ENCODE data around the gene CLK3. TPM values are rescaled to one million over a fixed set of nuclear protein-coding genes. Genes with fewer than 3 reads are reported as not detected.

CLK3 gene
- total and polyA plus RNA-seq, 2 of the 13 experiments (the other 11 are each of a cell fraction or from before 2014, with no cell fraction given) = 41.5 to 82.0 TPM

GRCh38 chr15:74615508-74616365 lies at the start of gene CLK3 (continued):
- TF ChIP-seq THAP9 (CRISPR knock-in tag; IDR thresholded peaks at IDR 0.05; ENCODE audit: borderline replicate concordance) = no peak
- TF ChIP-seq REL (CRISPR knock-in tag; conservative IDR thresholded peaks at IDR 0.05) = peak; percentile 84; the same call in 1 of the 2 replicates
- peak; percentile 5; the same call in 1 of the 2 replicates for TF ChIP-seq ZNF264 (CRISPR knock-in tag; IDR thresholded peaks at IDR 0.05)
- 0 out of 2 replicates have a peak, but pooled peaks have one; percentile 50 for TF ChIP-seq ZNF34 (CRISPR knock-in tag; IDR thresholded peaks at IDR 0.05; ENCODE audit: borderline replicate concordance)
- TF ChIP-seq ZNF607 (CRISPR knock-in tag; IDR thresholded peaks at IDR 0.05; ENCODE audit: borderline replicate concordance) = peak; percentile 96
- TF ChIP-seq, protein P1, sequence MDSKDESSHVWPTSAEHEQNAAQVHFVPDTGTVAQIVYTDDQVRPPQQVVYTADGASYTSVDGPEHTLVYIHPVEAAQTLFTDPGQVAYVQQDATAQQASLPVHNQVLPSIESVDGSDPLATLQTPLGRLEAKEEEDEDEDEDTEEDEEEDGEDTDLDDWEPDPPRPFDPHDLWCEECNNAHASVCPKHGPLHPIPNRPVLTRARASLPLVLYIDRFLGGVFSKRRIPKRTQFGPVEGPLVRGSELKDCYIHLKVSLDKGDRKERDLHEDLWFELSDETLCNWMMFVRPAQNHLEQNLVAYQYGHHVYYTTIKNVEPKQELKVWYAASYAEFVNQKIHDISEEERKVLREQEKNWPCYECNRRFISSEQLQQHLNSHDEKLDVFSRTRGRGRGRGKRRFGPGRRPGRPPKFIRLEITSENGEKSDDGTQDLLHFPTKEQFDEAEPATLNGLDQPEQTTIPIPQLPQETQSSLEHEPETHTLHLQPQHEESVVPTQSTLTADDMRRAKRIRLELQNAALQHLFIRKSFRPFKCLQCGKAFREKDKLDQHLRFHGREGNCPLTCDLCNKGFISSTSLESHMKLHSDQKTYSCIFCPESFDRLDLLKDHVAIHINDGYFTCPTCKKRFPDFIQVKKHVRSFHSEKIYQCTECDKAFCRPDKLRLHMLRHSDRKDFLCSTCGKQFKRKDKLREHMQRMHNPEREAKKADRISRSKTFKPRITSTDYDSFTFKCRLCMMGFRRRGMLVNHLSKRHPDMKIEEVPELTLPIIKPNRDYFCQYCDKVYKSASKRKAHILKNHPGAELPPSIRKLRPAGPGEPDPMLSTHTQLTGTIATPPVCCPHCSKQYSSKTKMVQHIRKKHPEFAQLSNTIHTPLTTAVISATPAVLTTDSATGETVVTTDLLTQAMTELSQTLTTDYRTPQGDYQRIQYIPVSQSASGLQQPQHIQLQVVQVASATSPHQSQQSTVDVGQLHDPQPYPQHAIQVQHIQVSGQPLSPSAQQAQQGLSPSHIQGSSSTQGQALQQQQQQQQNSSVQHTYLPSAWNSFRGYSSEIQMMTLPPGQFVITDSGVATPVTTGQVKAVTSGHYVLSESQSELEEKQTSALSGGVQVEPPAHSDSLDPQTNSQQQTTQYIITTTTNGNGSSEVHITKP (CRISPR knock-in tag; IDR thresholded peaks at IDR 0.05; ENCODE audit: low read depth) = no peak
- 0 out of 2 replicates have a peak, but pooled peaks have one; percentile 50 for TF ChIP-seq NKX3-1 (CRISPR knock-in tag; IDR thresholded peaks at IDR 0.05)
- no peak for TF ChIP-seq ZNF564 (CRISPR knock-in tag; IDR thresholded peaks at IDR 0.05)
- TF ChIP-seq, protein P2, sequence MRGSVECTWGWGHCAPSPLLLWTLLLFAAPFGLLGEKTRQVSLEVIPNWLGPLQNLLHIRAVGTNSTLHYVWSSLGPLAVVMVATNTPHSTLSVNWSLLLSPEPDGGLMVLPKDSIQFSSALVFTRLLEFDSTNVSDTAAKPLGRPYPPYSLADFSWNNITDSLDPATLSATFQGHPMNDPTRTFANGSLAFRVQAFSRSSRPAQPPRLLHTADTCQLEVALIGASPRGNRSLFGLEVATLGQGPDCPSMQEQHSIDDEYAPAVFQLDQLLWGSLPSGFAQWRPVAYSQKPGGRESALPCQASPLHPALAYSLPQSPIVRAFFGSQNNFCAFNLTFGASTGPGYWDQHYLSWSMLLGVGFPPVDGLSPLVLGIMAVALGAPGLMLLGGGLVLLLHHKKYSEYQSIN (CRISPR knock-in tag; IDR thresholded peaks at IDR 0.05; ENCODE audit: borderline replicate concordance) = no peak
- TF ChIP-seq ZNF205 (CRISPR knock-in tag; IDR thresholded peaks at IDR 0.05) = 0 out of 2 replicates have a peak, but pooled peaks have one; percentile 61
- peak; percentile 92 for TF ChIP-seq CHCHD3 (CRISPR knock-in tag; IDR thresholded peaks at IDR 0.05)
- TF ChIP-seq ZSCAN20 (CRISPR knock-in tag; IDR thresholded peaks at IDR 0.05; ENCODE audit: borderline replicate concordance) = peak; percentile 74; the same call in 1 of the 2 replicates
- 0 out of 2 replicates have a peak, but pooled peaks have one; percentile 26 for TF ChIP-seq GLI4 (CRISPR knock-in tag; IDR thresholded peaks at IDR 0.05; ENCODE audit: borderline replicate concordance)
- peak; percentile 86; the same call in 1 of the 3 replicates for TF ChIP-seq MXI1 (IDR thresholded peaks at IDR 0.05; ENCODE audit: borderline replicate concordance, low read depth, low read length)
- TF ChIP-seq ZSCAN29 (CRISPR knock-in tag; conservative IDR thresholded peaks at IDR 0.05) = peak; percentile 75; the same call in 1 of the 2 replicates
- TF ChIP-seq ZNF562 (CRISPR knock-in tag; IDR thresholded peaks at IDR 0.05; ENCODE audit: borderline replicate concordance) = no peak
- TF ChIP-seq TRIM22 (IDR thresholded peaks at IDR 0.05) = no peak
- no peak for TF ChIP-seq ZNF552 (CRISPR knock-in tag; IDR thresholded peaks at IDR 0.05; ENCODE audit: borderline replicate concordance)
- peak; percentile 88 for TF ChIP-seq PHF21A (CRISPR knock-in tag; IDR thresholded peaks at IDR 0.05)
